A549 (cell line): ENCODE data around the gene SDS. TPM values are rescaled to one million over a fixed set of nuclear protein-coding genes. Genes with fewer than 3 reads are reported as not detected.

Experiments used
- ATAC-seq, 2 experiments: fragments of 200-7000 bp in 1 of 2; fragments of >200 bp in 1 of 2; cut with Nextera tagmentation in 1 of 2; cut with Tn5 transposase in 1 of 2; 3 replicates each; pipeline versions ENCODE4 v1.8.0 to v1.9.1; 2018 to 2020; ENCODE audit warnings: mild to moderate bottlenecking in 1 of 2, moderate library complexity in 1 of 2
- CTCF ChIA-PET: fragments of 300-600 bp; sonication (Branson Sonifier 250); formaldehyde crosslinking; extraction: SDS; loops from one replicate; lab custom pipeline; 2021; ENCODE audit warnings: antibody characterized with exemption, inconsistent platforms; lab: Yijun Ruan, JAX
- POLR2A ChIA-PET: fragments of 350-600 bp; formaldehyde crosslinking; extraction: SDS; loops from one replicate; lab custom pipeline; 2021; ENCODE audit warnings: antibody characterized with exemption, inconsistent platforms; lab: Yijun Ruan, JAX
- DNase-seq, 2 experiments: peaks; one replicate each; pipeline versions ENCODE4 v3.0.0 to v3.0.0-alpha.2; 2011 to 2016; ENCODE audit warnings: low read depth in 1 of 2, low spot score in 1 of 2
- FAIRE-seq: peaks from 2 replicates; lab custom pipeline; 2011; peaks lifted over from hg19 to GRCh38; lab: Jason Lieb, UNC
- H3K27ac ChIP-seq, 2 experiments: fragments of >200 bp; sonication (Bioruptor Twin); formaldehyde crosslinking; 3 replicates each; pipeline ENCODE4 v1.5.1; 2016 to 2017
- H3K4me1 ChIP-seq: fragments of >200 bp; sonication (Bioruptor Twin); formaldehyde crosslinking; 3 replicates; pipeline ENCODE4 v1.6.1; 2016
- H3K4me2 ChIP-seq: fragments of >200 bp; sonication (Bioruptor Twin); formaldehyde crosslinking; 3 replicates; pipeline ENCODE4 v1.6.1; 2016
- H3K4me3 ChIP-seq: fragments of >200 bp; sonication (Bioruptor Twin); formaldehyde crosslinking; 3 replicates; pipeline ENCODE4 v1.5.1; 2016
- H3K9me3 ChIP-seq: fragments of >200 bp; sonication (Bioruptor Twin); formaldehyde crosslinking; 3 replicates; pipeline ENCODE4 v1.6.1; 2016
- CBX2 ChIP-seq: fragments of 200-600 bp; sonication (generic); IDR thresholded peaks from 2 replicates; pipeline ENCODE4 v1.6.1; 2016; ENCODE audit warnings: low read depth, mild to moderate bottlenecking, borderline replicate concordance
- E2F6 ChIP-seq: IDR thresholded peaks from 2 replicates; pipeline ENCODE4 v1.6.1; 2012; ENCODE audit warnings: low read depth, borderline replicate concordance
- EHF ChIP-seq: fragments of 250-450 bp; sonication (Bioruptor Pico); IDR thresholded peaks from 2 replicates; pipeline ENCODE4 v1.5.0; 2020; ENCODE audit warnings: mild to moderate bottlenecking
- EP300 ChIP-seq, 2 experiments: fragments of >200 bp; sonication (Bioruptor Twin); formaldehyde crosslinking; IDR thresholded peaks; 2 replicates in 1 of 2; 3 replicates in 1 of 2; pipeline ENCODE4 v1.6.1; 2016 to 2017
- FOSB ChIP-seq: fragments of 250-450 bp; sonication (Bioruptor Pico); IDR thresholded peaks from 2 replicates; pipeline ENCODE4 v1.5.0; 2020; ENCODE audit warnings: mild to moderate bottlenecking, moderate library complexity
- HEYL ChIP-seq: fragments of 250-450 bp; sonication (Bioruptor Pico); IDR thresholded peaks from 2 replicates; pipeline ENCODE4 v1.8.0; 2021; ENCODE audit warnings: mild to moderate bottlenecking, moderate library complexity
- HOXB13 ChIP-seq: fragments of 250-450 bp; sonication (Bioruptor Pico); IDR thresholded peaks from 2 replicates; pipeline ENCODE4 v1.5.0; 2020; ENCODE audit warnings: low read depth, mild to moderate bottlenecking, moderate library complexity
- KDM5A ChIP-seq: fragments of 200-600 bp; sonication (generic); IDR thresholded peaks from 2 replicates; pipeline ENCODE4 v1.6.1; 2016; ENCODE audit warnings: antibody characterized with exemption, mild to moderate bottlenecking
- MAFK ChIP-seq: fragments of 450-650 bp; IDR thresholded peaks from 2 replicates; pipeline ENCODE4 v1.6.1; 2014; ENCODE audit not compliant: partially characterized antibody
- NFE2L2 ChIP-seq: fragments of 150-350 bp; conservative IDR thresholded peaks from 2 replicates; pipeline ENCODE4 v1.6.1; 2014; ENCODE audit warnings: low read length
- NPAS2 ChIP-seq: fragments of 250-450 bp; sonication (Bioruptor Pico); IDR thresholded peaks from 2 replicates; pipeline ENCODE4 v1.8.0; 2022; ENCODE audit warnings: mild to moderate bottlenecking, moderate library complexity, borderline replicate concordance
- PBX3 ChIP-seq: IDR thresholded peaks from 2 replicates; pipeline ENCODE4 v1.6.1; 2012
- RAD21 ChIP-seq, 2 experiments: fragments of >200 bp in 1 of 2; sonication (Bioruptor Twin) in 1 of 2; formaldehyde crosslinking in 1 of 2; IDR thresholded peaks in 1 of 2; conservative IDR thresholded peaks in 1 of 2; 2 replicates in 1 of 2; 3 replicates in 1 of 2; pipeline ENCODE4 v1.6.1; 2012 to 2018; ENCODE audit warnings: inconsistent platforms in 1 of 2
- RARB ChIP-seq: fragments of 250-450 bp; sonication (Bioruptor Pico); IDR thresholded peaks from 2 replicates; pipeline ENCODE4 v1.8.0; 2021; ENCODE audit warnings: mild to moderate bottlenecking, moderate library complexity
- RFX5 ChIP-seq: fragments of 450-650 bp; IDR thresholded peaks from 2 replicates; pipeline ENCODE4 v1.7.1; 2014; ENCODE audit warnings: antibody characterized with exemption, mild to moderate bottlenecking, moderate library complexity
- SMC3 ChIP-seq: fragments of >200 bp; sonication (Bioruptor Twin); formaldehyde crosslinking; IDR thresholded peaks from 3 replicates; pipeline ENCODE4 v1.6.1; 2018; ENCODE audit warnings: inconsistent platforms
- TP53 ChIP-seq: fragments of 250-450 bp; sonication (Bioruptor Pico); IDR thresholded peaks from 2 replicates; pipeline ENCODE4 v1.5.0; 2021; ENCODE audit warnings: mild to moderate bottlenecking, moderate library complexity
- USF2 ChIP-seq: fragments of 450-650 bp; IDR thresholded peaks from 2 replicates; pipeline ENCODE4 v1.6.1; 2014; ENCODE audit warnings: antibody characterized with exemption
- ZC3H11A ChIP-seq: fragments of 450-650 bp; IDR thresholded peaks from 2 replicates; pipeline ENCODE4 v1.6.1; 2014; ENCODE audit warnings: antibody characterized with exemption, mild to moderate bottlenecking
- ZFP36 ChIP-seq: fragments of 450-650 bp; IDR thresholded peaks from 2 replicates; pipeline ENCODE4 v1.6.1; 2014; ENCODE audit warnings: borderline replicate concordance; ENCODE audit not compliant: partially characterized antibody
- ZNF302 ChIP-seq: fragments of 250-450 bp; sonication (Bioruptor Pico); IDR thresholded peaks from 2 replicates; pipeline ENCODE4 v1.9.0; 2021; ENCODE audit warnings: inconsistent platforms, mild to moderate bottlenecking, moderate library complexity
- ZSCAN20 ChIP-seq: fragments of 250-450 bp; sonication (Bioruptor Pico); IDR thresholded peaks from 2 replicates; pipeline ENCODE4 v1.8.0; 2022; ENCODE audit warnings: mild to moderate bottlenecking, moderate library complexity
- WGBS: methylation state at CpG from one replicate; pipeline ENCODE4 v1.1.6; 2017; ENCODE audit errors: missing lambda C conversion rate; 5-methylcytosine and 5-hydroxymethylcytosine counted together
- polyA plus RNA-seq, 4 experiments: library from polyadenylated mRNA; depleted of rRNA in 3 of 4; stranded (reverse); fragments of >200 nt; fragmentation: RNase III in 1 of 4; extraction: RNeasy Plus Mini Kit Qiagen cat#74134 plus additional on column Dnase treatment in 1 of 4; gene quantifications; 2 replicates in 3 of 4; 3 replicates in 1 of 4; pipeline ENCODE4 v1.2.3, GENCODE V29; 2011 to 2017
- TF ChIP-seq, protein P1 (sequence below): fragments of >200 bp; sonication (Bioruptor Twin); formaldehyde crosslinking; IDR thresholded peaks from 2 replicates; pipeline ENCODE4 v1.6.1; 2016
- TF ChIP-seq, protein P2 (sequence below): fragments of 200-600 bp; sonication (generic); IDR thresholded peaks from 2 replicates; pipeline ENCODE4 v1.6.1; 2016; ENCODE audit warnings: antibody characterized with exemption, mild to moderate bottlenecking, moderate library complexity

Gene SDS
- polyA plus RNA-seq, 2 of the 4 experiments (the other 2 are of a cell fraction) = 3.9 to 7.3 TPM

- Histone ChIP-seq H3K4me3 (no peak overlapping the region), H3K27ac (no peak overlapping the region), H3K4me1 (no peaks in the 10 kb centered on the region), H3K4me2 (no peak overlapping the region), H3K9me3 (no peaks in the 10 kb centered on the region)
- ChIA-PET CTCF (interaction anchor here (1.0 to 2.3 kb wide), 8 partner anchors 10 to 477 kb away, joined by 3 to 22 read pairs (median 4); no protein-coding TSS in a partner anchor), POLR2A (no interaction called here)
- no peak for TF ChIP-seq USF2
- no peak for TF ChIP-seq EP300 (IDR thresholded peaks at IDR 0.05)
- TF ChIP-seq EHF (CRISPR knock-in tag) = no peak
- no peak for TF ChIP-seq ZNF302 (CRISPR knock-in tag)
- TF ChIP-seq HOXB13 (CRISPR knock-in tag) = no peak
- TF ChIP-seq NFE2L2 = no peak
- TF ChIP-seq SMC3 = no peak
- TF ChIP-seq RAD21 (conservative IDR thresholded peaks at IDR 0.05 in 1 of 2, IDR thresholded peaks at IDR 0.05 in 1 of 2) = no peak
- TF ChIP-seq RFX5 = no peak
- TF ChIP-seq, protein P1, sequence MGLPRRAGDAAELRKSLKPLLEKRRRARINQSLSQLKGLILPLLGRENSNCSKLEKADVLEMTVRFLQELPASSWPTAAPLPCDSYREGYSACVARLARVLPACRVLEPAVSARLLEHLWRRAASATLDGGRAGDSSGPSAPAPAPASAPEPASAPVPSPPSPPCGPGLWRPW = no peak
- no peak for TF ChIP-seq KDM5A
- no peak for TF ChIP-seq TP53 (CRISPR knock-in tag)
- no peak for TF ChIP-seq MAFK
- 100% methylated on average over 2 of the region's 5 CpGs for WGBS
- no peak for DNase-seq
- no peak for FAIRE-seq
- ATAC-seq = no peak
Measured at GRCh38 chr12:113435367-113435766, 31.7 kb upstream of the SDS start.

DNA sequence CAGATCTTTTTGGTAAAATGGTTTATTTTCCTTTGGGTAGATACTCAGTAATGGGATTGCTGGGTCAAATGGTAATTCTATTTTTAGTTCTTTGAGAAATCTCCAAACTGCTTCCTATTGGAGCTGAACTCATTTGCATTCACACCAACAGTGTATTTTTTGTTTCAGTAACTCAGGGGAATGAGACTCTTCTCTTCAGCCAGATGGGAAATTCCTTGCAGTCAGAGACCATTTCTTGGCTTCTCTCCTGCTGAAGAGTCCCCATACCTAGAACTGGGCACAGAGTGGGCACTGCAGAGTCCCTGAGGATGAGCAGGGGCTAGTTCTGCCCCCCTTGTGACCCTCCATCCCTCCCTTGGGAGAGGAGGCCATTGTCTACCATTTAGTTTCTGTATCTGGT, 29.3 kb upstream of the SDS start:
- Histone ChIP-seq H3K4me3 (no peak overlapping the region), H3K4me2 (no peak overlapping the region), H3K4me1 (no peaks in the 10 kb centered on the region), H3K27ac (no peak overlapping the region), H3K9me3 (no peaks in the 10 kb centered on the region)
- FAIRE-seq = no peak
- ChIA-PET CTCF (interaction anchor here (1.3 kb wide), 1 partner anchor 29 kb away, joined by 3 read pairs; no protein-coding TSS in a partner anchor), POLR2A (no interaction called here)
- no peak for DNase-seq
- no peak for ATAC-seq
- TF ChIP-seq RAD21 (conservative IDR thresholded peaks at IDR 0.05 in 1 of 2, IDR thresholded peaks at IDR 0.05 in 1 of 2) (no peak), HEYL (CRISPR knock-in tag) (no peak), NPAS2 (CRISPR knock-in tag) (no peak), ZSCAN20 (CRISPR knock-in tag) (no peak), ZC3H11A (no peak), RARB (no peak), TP53 (CRISPR knock-in tag) (no peak), ZFP36 (no peak), FOSB (CRISPR knock-in tag) (no peak), PBX3 (no peak), E2F6 (no peak), CBX2 (no peak), RFX5 (no peak), ZNF302 (CRISPR knock-in tag) (no peak)
- TF ChIP-seq, protein P2, sequence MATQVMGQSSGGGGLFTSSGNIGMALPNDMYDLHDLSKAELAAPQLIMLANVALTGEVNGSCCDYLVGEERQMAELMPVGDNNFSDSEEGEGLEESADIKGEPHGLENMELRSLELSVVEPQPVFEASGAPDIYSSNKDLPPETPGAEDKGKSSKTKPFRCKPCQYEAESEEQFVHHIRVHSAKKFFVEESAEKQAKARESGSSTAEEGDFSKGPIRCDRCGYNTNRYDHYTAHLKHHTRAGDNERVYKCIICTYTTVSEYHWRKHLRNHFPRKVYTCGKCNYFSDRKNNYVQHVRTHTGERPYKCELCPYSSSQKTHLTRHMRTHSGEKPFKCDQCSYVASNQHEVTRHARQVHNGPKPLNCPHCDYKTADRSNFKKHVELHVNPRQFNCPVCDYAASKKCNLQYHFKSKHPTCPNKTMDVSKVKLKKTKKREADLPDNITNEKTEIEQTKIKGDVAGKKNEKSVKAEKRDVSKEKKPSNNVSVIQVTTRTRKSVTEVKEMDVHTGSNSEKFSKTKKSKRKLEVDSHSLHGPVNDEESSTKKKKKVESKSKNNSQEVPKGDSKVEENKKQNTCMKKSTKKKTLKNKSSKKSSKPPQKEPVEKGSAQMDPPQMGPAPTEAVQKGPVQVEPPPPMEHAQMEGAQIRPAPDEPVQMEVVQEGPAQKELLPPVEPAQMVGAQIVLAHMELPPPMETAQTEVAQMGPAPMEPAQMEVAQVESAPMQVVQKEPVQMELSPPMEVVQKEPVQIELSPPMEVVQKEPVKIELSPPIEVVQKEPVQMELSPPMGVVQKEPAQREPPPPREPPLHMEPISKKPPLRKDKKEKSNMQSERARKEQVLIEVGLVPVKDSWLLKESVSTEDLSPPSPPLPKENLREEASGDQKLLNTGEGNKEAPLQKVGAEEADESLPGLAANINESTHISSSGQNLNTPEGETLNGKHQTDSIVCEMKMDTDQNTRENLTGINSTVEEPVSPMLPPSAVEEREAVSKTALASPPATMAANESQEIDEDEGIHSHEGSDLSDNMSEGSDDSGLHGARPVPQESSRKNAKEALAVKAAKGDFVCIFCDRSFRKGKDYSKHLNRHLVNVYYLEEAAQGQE = no peak
